A673 (cell line): Measurements from ENCODE around the gene OTX1. TPM values are rescaled to one million over a fixed set of nuclear protein-coding genes. Genes with fewer than 3 reads are reported as not detected.

ENCODE experiments used
- BruUV-seq: library from RNA; stranded (reverse); fragments of 400-500 nt; replicated peaks from 2 replicates; lab custom pipeline; 2021; lab: Mats Ljungman, UMichigan
- CTCF ChIA-PET: fragments of 300-600 bp; sonication (Branson Sonifier 250); formaldehyde crosslinking; loops from one replicate; lab custom pipeline; 2022; ENCODE audit warnings: antibody characterized with exemption; lab: Charles Lee
- POLR2A ChIA-PET: fragments of 300-600 bp; sonication (Branson Sonifier 250); formaldehyde crosslinking; loops from one replicate; lab custom pipeline; 2022; ENCODE audit warnings: antibody characterized with exemption; ENCODE audit not compliant: low non-redundant PET; lab: Charles Lee
- DNase-seq: peaks from one replicate; pipeline ENCODE4 v3.0.0-alpha.2; 2015; ENCODE audit warnings: low spot score
- H3K27ac ChIP-seq: fragments of 200-600 bp; sonication (generic); 2 replicates; pipeline ENCODE4 v1.5.1; 2016; ENCODE audit warnings: mixed run types, low read depth, mild to moderate bottlenecking, mixed read lengths, antibody characterized with exemption, low read length; ENCODE audit not compliant: poor library complexity, severe bottlenecking
- H3K27me3 ChIP-seq: fragments of 200-600 bp; sonication (generic); replicated peaks from 2 replicates; pipeline ENCODE4 v1.6.1; 2017; ENCODE audit warnings: mixed run types, low read depth, mild to moderate bottlenecking, mixed read lengths, antibody characterized with exemption, low read length; ENCODE audit not compliant: insufficient read depth, poor library complexity
- H3K36me3 ChIP-seq: fragments of 200-600 bp; sonication (generic); 2 replicates; pipeline ENCODE4 v1.6.1; 2016; ENCODE audit warnings: mixed run types, mild to moderate bottlenecking, mixed read lengths, antibody characterized with exemption, low read length; ENCODE audit not compliant: insufficient read depth, poor library complexity, severe bottlenecking
- H3K4me1 ChIP-seq: fragments of 200-600 bp; sonication (generic); 2 replicates; pipeline ENCODE4 v1.6.1; 2017; ENCODE audit warnings: mixed run types, mild to moderate bottlenecking, mixed read lengths, antibody characterized with exemption, low read length; ENCODE audit not compliant: insufficient read depth, poor library complexity, severe bottlenecking
- H3K4me3 ChIP-seq: fragments of 200-600 bp; sonication (generic); 2 replicates; pipeline ENCODE4 v1.5.1; 2016; ENCODE audit warnings: low read depth, mixed run types, mild to moderate bottlenecking, mixed read lengths, low read length; ENCODE audit not compliant: poor library complexity, severe bottlenecking
- H3K9me3 ChIP-seq: fragments of 200-600 bp; sonication (generic); 2 replicates; pipeline ENCODE4 v1.6.1; 2016; ENCODE audit warnings: mixed run types, low read depth, mild to moderate bottlenecking, mixed read lengths, antibody characterized with exemption, low read length; ENCODE audit not compliant: poor library complexity, severe bottlenecking
- EZH2 ChIP-seq: fragments of 200-600 bp; sonication (generic); IDR thresholded peaks from 2 replicates; pipeline ENCODE4 v1.6.1; 2017; ENCODE audit warnings: borderline replicate concordance, low read depth, mild to moderate bottlenecking, mixed read lengths, antibody characterized with exemption, low read length; ENCODE audit not compliant: poor library complexity, severe bottlenecking
- intact Hi-C: fragments of 100-400 bp; cut with micrococcal nuclease; formaldehyde crosslinking; loops from one replicate; pipeline ENCODE4 v1.10.0; 2022; ENCODE audit not compliant: unreplicated experiment
- total RNA-seq: library from RNA; stranded (reverse); gene quantifications from 2 replicates; pipeline ENCODE4 v1.2.3, GENCODE V29; 2021
- TF ChIP-seq, protein P1 (sequence below): fragments of 300-800, 200-600 bp; sonication (generic); conservative IDR thresholded peaks from 2 replicates; pipeline ENCODE4 v1.5.1; 2017; ENCODE audit warnings: low read depth, mild to moderate bottlenecking, antibody characterized with exemption, low read length, moderate library complexity, mixed read lengths

The OTX1 gene
- total RNA-seq, 1 experiment from 2014 or later = 1.1 TPM

DNA sequence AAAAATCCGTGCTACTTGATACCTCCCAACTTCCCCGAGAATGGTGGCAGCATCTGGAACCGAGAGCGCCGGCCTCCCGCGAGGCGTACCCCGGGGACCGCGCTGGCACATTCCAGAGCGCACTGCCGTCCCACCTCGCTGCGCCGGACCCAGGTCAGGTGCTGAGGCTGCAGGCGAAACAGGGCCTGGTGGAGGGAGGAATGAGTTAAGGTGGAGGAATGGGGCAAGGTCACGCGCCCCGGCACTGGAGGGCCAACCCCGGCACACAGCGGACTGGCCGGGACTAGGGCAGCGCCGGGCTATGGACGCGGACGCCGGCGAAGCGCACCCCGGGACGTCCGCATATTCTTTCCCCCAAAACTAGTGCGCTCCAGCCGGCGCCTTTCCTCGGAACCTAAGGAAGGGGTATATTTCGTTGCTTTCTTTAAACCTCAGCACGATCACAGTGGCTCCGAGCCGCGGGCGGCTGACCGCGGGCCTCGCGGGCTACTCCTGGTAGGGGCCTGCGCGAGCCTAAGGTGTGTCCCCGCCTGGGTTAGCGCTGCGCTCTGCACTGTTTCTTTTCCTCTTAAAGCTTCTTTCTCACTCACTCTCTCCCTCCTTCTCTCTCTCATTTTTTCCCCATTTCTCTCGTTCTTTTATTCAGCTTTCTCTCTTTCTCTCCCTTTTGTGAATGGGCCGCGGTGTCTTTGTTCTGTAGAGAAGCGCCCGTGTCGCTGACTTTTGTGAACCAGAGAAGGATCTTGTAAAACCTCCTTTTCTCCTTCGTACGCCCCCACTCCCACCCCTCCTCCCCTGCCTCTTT, 2.1 kb upstream of the OTX1 start:
- TF ChIP-seq, protein P1, sequence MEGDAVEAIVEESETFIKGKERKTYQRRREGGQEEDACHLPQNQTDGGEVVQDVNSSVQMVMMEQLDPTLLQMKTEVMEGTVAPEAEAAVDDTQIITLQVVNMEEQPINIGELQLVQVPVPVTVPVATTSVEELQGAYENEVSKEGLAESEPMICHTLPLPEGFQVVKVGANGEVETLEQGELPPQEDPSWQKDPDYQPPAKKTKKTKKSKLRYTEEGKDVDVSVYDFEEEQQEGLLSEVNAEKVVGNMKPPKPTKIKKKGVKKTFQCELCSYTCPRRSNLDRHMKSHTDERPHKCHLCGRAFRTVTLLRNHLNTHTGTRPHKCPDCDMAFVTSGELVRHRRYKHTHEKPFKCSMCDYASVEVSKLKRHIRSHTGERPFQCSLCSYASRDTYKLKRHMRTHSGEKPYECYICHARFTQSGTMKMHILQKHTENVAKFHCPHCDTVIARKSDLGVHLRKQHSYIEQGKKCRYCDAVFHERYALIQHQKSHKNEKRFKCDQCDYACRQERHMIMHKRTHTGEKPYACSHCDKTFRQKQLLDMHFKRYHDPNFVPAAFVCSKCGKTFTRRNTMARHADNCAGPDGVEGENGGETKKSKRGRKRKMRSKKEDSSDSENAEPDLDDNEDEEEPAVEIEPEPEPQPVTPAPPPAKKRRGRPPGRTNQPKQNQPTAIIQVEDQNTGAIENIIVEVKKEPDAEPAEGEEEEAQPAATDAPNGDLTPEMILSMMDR = no peak
- no peak for TF ChIP-seq EZH2
- Histone ChIP-seq H3K4me1 (peaks cover 7% of the 10 kb centered on the region), H3K27me3 (peaks cover 9% of the 10 kb centered on the region), H3K4me3 (no peak overlapping the region), H3K36me3 (no peaks in the 10 kb centered on the region), H3K9me3 (no peaks in the 10 kb centered on the region), H3K27ac (no peak overlapping the region)
- ChIA-PET POLR2A (interaction anchor here (0.6 kb wide), 1 partner anchor 332 kb away, joined by 22 read pairs; no protein-coding TSS in a partner anchor), CTCF (no interaction called here)
- DNase-seq = no peak
- BruUV-seq = no TSS peak
- intact Hi-C loops = no loop called here

DNA sequence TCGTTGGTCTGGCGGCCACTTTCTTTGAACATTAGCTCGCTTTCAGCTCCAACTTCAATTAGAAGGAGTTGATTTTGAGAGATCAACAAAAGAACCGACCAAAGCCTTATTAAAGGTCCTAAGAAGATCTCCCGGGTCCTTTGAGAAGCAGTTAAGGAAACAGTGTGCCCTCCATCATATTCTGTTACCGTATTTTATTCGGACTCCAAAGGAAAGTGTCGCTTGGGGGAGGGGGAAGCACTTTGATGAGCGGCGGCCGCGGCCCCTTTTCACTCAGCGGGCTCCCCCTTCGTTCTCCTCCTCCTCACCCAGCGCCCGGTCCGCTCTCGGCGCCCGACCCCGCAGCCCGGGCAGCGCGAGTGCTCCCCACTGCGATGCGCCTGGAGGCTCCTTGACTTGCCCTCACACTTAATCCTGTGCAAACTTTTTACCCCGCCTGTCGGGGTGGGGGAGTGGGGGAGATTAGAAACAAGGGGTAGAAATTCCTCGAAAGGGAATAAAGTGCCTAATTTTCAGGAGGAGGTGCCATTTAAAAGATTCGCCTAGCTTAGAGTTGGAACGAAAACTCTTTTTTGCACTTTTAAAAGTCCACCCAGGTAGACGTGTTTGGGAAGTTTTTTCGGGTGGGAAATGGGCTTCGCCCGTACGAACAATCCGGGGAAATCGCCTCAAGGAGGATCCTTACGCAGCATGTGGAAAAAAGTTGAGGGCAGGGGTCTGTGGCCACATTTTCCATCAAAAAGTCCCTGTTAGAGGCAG, 1.2 kb upstream of the OTX1 start:
- Histone ChIP-seq H3K4me1 (peaks cover 7% of the 10 kb centered on the region), H3K4me3 (peak overlapping the region; percentile 74), H3K9me3 (no peaks in the 10 kb centered on the region), H3K36me3 (no peaks in the 10 kb centered on the region), H3K27ac (no peak overlapping the region), H3K27me3 (peaks cover 9% of the 10 kb centered on the region)
- intact Hi-C loops = no loop called here
- no TSS peak for BruUV-seq
- ChIA-PET POLR2A (interaction anchor here (0.6 kb wide), 1 partner anchor 331 kb away, joined by 22 read pairs; no protein-coding TSS in a partner anchor), CTCF (no interaction called here)
- DNase-seq = no peak
- no peak for TF ChIP-seq EZH2
- TF ChIP-seq, protein P1 = no peak

DNA sequence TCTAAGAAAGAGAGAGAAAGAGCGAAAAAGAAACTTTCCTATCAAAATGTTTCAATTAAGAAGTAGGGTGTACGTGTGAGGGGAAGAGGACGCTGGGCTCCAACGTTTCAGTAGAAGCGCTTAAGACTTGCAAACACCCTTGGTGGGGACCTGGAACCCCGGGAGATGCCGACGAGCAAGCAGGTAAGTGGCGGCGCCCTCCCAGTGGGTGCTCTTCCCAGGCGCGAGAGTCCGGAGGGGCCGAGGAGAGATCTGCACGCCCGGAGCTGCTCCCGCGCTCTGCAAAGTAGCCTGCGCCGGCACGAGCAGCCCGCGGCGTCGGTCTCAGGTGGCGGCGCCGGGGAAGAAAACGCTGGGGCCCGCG, 678 bp upstream of the OTX1 start:
- ChIA-PET POLR2A (no interaction called here), CTCF (no interaction called here)
- TF ChIP-seq, protein P1 = no peak
- no peak for TF ChIP-seq EZH2
- H3K36me3 ChIP-seq = no peaks in the 10 kb centered on the region
- no peaks in the 10 kb centered on the region for H3K9me3 ChIP-seq
- intact Hi-C loops = no loop called here
- H3K27ac ChIP-seq = peak overlapping the region; percentile 76
- H3K27me3 ChIP-seq = peaks cover 9% of the 10 kb centered on the region
- H3K4me1 ChIP-seq = peaks cover 7% of the 10 kb centered on the region
- DNase-seq = no peak
- no TSS peak for BruUV-seq
- peak overlapping the region; percentile 74 for H3K4me3 ChIP-seq
